ENCODE results near the gene EPB41L4A.
A peak's percentile ranks its signal among the peaks of the same experiment; 100 is the strongest.

The EPB41L4A gene

DNA sequence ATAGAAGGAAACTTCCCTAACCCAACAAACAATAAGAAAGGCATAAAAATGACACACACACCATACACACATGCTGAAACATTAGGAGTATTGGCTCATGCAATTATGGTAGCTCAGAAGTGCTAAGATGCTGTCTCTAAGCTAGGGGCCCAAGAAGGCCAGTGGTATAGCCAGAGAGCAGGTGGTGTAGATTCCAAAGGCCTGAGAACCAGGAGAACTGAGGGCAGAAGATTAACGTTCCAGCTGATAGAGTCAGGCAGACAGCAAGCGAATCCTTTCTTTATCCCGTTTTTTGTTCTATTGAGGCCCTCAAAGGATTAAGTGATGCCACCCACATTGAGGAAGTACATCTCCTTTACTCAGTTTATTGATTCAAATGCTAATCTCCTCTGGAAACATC, 262.9 kb downstream of the EPB41L4A start:
- no peak for DNase-seq (ENCODE audit: low read depth in 3 of 3)

GRCh38 chr5:112154940-112155686, 264.0 kb downstream of the EPB41L4A start:
- DNase-seq (ENCODE audit: low read depth in 3 of 3) = no peak

GRCh38 chr5:112149727-112150126, 269.4 kb downstream of the EPB41L4A start:
- DNase-seq (ENCODE audit: low read depth in 3 of 3) = no peak

DNA sequence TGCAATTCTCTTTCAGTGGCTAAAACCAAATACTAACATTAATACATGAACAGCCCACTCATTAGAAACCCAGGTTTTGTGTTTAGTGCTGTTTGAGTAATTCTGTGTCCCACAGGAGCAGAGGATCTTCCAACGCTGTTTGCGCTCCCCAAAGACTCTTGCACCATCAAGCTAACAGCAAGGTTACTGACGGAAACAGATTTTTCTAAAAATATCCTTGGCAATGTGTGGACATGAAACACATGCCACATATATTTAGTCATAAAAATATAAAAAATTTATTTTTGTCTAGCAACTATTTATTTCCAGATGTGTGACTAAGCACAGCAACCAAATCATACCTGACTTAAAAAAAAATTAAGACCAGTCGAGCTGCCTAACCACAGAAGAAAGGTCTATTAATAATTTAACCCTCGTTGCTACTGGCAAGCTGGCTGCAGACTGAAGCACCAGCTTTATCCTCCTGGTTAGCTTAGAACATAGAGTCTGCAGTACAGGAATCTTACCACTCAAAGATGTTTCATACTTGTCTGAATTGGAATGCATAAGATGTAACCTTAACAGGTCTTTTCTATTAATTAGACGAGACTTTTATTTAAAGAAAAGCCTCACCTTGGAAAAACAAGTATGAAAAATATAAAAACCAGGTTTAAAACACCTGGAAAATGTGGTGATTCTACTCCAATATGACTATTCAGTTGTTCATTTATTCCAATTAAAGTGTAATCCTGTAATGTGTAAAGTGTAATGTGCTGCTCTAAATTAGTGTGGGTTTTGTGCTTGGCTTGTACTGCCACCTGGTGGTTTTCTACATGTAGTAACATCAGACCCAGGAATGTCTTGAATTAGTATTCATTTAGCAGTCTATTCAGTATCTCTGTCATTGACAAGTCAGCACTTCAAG, 272.5 kb downstream of the EPB41L4A start:
- DNase-seq (ENCODE audit: low read depth in 3 of 3) = peak; percentile 20 to 23 (median 20)

DNA sequence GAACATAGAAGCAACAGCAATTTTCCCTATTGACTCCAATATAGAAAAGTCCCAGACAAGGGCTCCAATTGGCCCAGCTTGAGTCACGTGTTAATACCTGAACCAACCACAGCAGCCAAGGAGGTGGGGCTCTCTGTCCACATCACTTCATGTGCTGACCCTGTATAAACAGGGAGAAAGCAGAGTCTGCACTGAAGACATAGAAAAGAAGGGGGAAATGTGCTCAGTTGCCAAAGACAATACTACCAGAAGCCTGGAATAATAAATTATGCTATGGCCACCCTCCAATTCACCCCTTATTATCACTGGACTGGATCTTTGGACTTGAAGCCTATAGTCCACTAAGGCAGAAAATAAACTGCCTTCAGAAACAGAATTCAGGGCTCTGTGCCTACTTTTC, 275.4 kb downstream of the EPB41L4A start:
- no peak for DNase-seq (ENCODE audit: low read depth in 3 of 3)

- DNase-seq (ENCODE audit: low read depth in 3 of 3) = no peak
These were observed 276.3 kb downstream of the EPB41L4A start for GRCh38 chr5:112142769-112143270.

DNA sequence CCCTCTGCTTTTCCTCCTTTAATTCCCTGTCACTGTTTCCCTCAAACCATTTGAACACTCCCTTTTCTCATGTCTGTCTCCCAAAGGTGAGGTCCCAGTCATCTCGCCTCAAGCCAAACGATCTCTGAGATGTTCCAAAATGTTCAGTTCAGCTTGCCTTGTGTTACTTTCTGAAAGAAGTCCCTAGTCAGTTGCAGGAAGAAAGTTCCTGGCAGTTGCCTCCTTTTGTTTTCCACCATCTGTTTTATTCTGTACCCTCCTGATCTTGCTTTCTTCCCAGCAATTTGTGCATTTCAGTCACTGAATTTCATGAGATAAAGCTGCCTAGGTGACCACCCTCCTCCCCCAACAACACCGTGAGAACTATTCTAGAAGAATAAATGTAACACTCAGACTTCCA, 277.5 kb downstream of the EPB41L4A start:
- DNase-seq (ENCODE audit: low read depth in 3 of 3) = no peak

- no peak for DNase-seq (ENCODE audit: low read depth in 3 of 3)
These were observed 280.6 kb downstream of the EPB41L4A start for GRCh38 chr5:112138526-112138925.

- no peak for DNase-seq (ENCODE audit: low read depth in 3 of 3)
These were observed 282.3 kb downstream of the EPB41L4A start for GRCh38 chr5:112136773-112137172.

DNA sequence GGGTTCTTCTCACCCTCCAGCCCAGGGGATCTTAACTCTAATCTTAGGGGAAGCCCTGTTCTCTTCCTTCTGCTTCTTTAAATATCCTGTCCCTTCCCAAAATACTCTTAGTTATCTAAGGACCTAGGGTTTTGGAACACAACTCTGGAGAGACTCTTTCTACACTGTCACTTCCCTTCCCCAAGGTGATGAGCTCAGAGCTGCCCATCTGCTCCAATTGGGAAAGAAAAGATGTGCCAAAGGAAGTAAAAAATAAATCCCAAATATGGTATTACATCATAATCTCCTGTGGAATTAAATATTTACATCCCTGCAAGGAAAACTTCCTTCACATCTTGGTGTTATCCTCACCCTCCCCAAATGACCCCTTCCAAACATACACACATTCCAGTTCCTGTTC, 291.2 kb downstream of the EPB41L4A start:
- DNase-seq (ENCODE audit: low read depth in 3 of 3) = no peak

DNA sequence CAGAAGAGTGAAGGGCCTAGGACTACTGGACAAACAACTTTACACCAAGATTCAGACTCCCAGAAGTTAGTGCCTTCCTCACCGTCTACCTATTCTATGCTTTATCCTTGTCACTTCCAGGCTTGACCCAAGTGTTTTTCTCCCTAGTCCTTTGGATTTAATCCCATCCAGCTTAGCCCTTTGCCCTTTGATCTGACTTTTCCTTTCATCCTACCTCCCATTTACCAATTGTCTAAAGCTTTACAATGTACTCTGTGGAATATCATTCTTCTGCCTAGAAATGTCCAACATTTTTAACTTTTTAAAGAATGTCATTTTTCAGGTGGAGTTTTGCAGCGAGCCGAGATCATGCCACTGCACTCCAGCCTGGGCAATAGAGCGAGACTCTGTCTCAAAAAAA, 292.1 kb downstream of the EPB41L4A start:
- no peak for DNase-seq (ENCODE audit: low read depth in 3 of 3)

DNA sequence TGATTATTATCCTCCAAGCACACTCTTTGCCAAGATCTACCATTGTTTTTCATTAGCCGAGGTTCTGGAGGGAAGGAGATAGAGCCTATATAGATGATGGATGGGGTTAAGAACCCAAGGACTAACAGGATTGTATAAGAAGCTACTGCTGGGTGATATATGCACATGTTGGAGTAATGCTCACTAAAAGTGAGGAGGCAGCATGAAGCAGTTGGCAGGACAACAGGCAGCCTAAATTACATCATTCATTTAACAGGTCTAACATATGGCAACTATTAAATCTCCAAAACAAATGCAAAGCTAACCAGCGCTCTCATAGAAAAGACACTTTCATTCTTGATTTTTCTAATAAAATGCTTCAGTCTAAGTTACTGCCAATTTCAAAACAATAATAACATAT, 293.2 kb downstream of the EPB41L4A start:
- DNase-seq (ENCODE audit: low read depth in 3 of 3) = no peak

- DNase-seq (ENCODE audit: low read depth in 3 of 3) = no peak
These were observed 294.3 kb downstream of the EPB41L4A start for GRCh38 chr5:112124788-112125187.

GRCh38 chr5:112123086-112123485, 296.0 kb downstream of the EPB41L4A start:
- no peak for DNase-seq (ENCODE audit: low read depth in 3 of 3)

DNA sequence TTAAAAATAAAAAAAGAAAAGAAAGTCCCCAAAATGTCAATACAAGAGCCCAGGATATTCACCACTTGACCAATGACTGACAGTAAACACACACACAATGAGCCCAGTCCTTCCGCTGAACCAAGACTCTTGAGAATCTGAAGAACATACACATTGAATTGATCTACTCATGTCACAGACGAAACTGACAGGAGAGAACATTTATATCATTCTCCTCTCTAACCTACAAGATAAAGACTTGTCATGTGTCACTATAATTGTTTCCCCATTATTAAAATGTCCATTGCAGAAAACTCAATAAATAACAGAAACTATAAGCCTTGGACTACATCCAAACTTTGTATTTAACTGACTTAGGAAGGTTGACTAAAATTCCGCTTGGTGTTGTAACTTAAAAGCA, 296.7 kb downstream of the EPB41L4A start:
- no peak for DNase-seq (ENCODE audit: low read depth in 3 of 3)

GRCh38 chr5:112121258-112121657, 297.8 kb downstream of the EPB41L4A start:
- DNase-seq (ENCODE audit: low read depth in 3 of 3) = no peak

DNA sequence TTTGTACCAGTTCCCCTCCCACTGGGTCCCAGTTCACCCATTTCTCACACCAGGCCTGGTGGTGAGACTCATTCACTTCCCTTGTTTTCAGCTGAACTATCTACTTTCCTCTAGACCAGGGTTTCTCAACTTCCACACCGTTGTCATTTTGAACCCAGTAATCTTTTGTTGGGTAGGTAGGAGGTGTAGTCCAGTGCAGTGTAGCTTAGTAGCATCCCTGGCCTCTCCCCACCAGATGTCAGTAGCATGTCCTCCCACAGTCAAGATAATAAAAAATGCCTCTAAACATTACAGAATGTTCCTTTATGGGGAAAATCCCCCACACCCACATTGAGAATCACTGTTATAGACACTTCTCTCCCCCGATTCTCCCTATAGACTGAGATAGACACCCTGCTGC, 299.1 kb downstream of the EPB41L4A start:
- no peak for DNase-seq (ENCODE audit: low read depth in 3 of 3)

GRCh38 chr5:112119508-112119907, 299.6 kb downstream of the EPB41L4A start:
- DNase-seq (ENCODE audit: low read depth in 3 of 3) = no peak

DNA sequence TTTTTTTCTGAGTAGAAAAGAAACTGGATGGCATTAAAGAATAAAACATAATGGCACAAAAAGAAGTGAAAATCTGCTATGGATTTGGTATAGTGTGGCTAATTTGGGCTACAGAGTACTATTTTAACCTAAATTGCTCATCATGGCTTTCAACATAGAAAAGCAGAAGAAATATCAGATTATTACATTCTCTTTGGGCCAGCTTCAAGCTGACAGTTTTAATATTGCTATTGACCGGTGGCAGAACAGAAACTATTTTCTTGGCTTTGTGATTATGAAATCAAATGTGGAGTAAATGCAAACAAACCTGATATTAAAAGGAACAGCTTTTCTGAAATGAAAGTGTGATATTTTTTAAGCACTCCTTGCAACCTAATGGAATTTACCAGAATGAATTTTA, 301.5 kb downstream of the EPB41L4A start:
- no peak for DNase-seq (ENCODE audit: low read depth in 3 of 3)

GRCh38 chr5:112116371-112116770, 302.7 kb downstream of the EPB41L4A start:
- no peak for DNase-seq (ENCODE audit: low read depth in 3 of 3)

DNA sequence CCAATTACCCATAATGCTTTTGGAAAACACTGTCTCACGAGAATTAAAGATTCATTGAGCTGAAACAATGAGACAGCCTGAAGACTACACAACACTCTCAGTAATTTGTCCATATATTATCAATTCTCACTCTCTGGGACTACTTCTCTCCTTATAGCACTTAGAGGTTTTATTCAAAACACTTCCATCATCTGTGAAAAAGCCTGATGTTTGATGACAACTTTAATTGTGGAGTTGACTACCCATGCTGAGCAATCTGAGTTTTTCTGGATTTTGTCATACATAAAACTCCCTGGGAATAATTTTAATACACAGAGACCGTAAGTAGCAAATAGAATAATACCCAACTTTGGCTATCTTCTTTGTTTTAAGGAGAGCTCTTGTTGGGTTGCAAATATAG, 305.5 kb downstream of the EPB41L4A start:
- DNase-seq (ENCODE audit: low read depth in 3 of 3) = no peak
